ENCODE data around the gene CASP8. TPM values are rescaled to one million over a fixed set of nuclear protein-coding genes. Genes with fewer than 3 reads are reported as not detected.

CASP8 gene
- total and polyA plus RNA-seq, 9 of the 15 experiments (the other 6 are each of a cell fraction or from before 2014, with no cell fraction given) = 10.2 to 31.4 (median 19.4) TPM

DNA sequence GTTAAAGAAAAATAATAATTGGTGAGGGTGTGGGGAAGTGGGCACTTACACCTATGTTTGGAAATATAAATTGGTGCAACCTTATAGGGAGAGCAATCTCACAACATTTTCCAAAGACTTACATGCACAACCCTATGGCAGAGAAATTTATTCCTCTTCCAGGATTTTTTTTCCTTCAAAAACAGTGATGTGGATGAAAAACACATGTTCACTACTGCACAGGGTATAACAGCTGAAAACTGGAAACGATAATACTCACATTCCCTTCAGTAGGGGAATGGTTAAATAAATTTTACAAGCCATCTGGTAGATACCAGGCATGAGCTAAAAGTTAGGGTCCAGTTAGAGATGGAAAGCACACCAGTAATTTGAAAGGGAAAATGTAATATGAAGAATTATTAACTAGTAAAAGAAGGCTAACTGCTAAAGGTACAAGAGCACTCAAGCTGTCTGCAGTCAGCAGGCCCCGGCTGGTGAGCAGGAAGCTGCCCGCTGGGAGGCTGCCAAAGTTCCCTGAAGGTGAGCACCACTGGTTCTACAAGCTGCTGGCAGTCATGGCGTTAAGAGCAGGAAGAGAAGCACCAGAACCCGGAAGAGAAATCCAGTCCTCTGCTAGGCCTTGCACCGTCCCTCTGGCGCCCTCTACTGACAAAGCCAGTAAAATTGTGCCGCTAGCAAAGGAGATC is 28.4 kb upstream of the CASP8 start (continued):
- TF ChIP-seq ZNF57 (CRISPR knock-in tag; IDR thresholded peaks at IDR 0.05) = no peak
- TF ChIP-seq NCOR1 (IDR thresholded peaks at IDR 0.05) = no peak
- TF ChIP-seq BDP1 (IDR thresholded peaks at IDR 0.05; ENCODE audit: insufficient read depth, insufficient read length) = no peak
- TF ChIP-seq POLR2B (IDR thresholded peaks at IDR 0.05; ENCODE audit: low read depth, partially characterized antibody) = no peak
- no peak for TF ChIP-seq TEAD4 (IDR thresholded peaks at IDR 0.05; ENCODE audit: low read length)
- no peak for TF ChIP-seq TEAD4 (CRISPR knock-in tag; IDR thresholded peaks at IDR 0.05; ENCODE audit: borderline replicate concordance)
- TF ChIP-seq SOX6 (IDR thresholded peaks at IDR 0.05) = peak; percentile 31; the same call in 1 of the 2 replicates
- TF ChIP-seq NCOA6 (IDR thresholded peaks at IDR 0.05) = no peak
- no peak for TF ChIP-seq ZNF707 (CRISPR knock-in tag; conservative IDR thresholded peaks at IDR 0.05)
- TF ChIP-seq SNRNP70 (optimal IDR thresholded peaks at IDR 0.05; ENCODE audit: low read depth, low read length) = no peak
- TF ChIP-seq CREM (IDR thresholded peaks at IDR 0.05; ENCODE audit: low read depth) = 0 out of 2 replicates have a peak, but pooled peaks have one; percentile 42
- TF ChIP-seq ZNF263 (CRISPR knock-in tag; IDR thresholded peaks at IDR 0.05; ENCODE audit: borderline replicate concordance) = peak; percentile 75; the same call in 1 of the 2 replicates
- no peak for TF ChIP-seq ZMIZ1 (IDR thresholded peaks at IDR 0.05; ENCODE audit: low read depth in 2 of 2, low read length in 2 of 2)
- TF ChIP-seq ZNF76 (CRISPR knock-in tag; IDR thresholded peaks at IDR 0.05; ENCODE audit: borderline replicate concordance) = no peak
- no peak for TF ChIP-seq ZNF75A (CRISPR knock-in tag; IDR thresholded peaks at IDR 0.05)
- TF ChIP-seq MTA2 (IDR thresholded peaks at IDR 0.05; ENCODE audit: low read depth) = no peak
- no peak for TF ChIP-seq SAP30 (IDR thresholded peaks at IDR 0.05; ENCODE audit: borderline replicate concordance, insufficient read depth, low read depth, low read length, poor library complexity, severe bottlenecking)
- TF ChIP-seq POLR2H (tag; IDR thresholded peaks at IDR 0.05; ENCODE audit: low read depth) = no peak
- no peak for TF ChIP-seq NEUROD1 (IDR thresholded peaks at IDR 0.05; ENCODE audit: borderline replicate concordance, low read depth, low read length, partially characterized antibody)
- TF ChIP-seq, protein P1, sequence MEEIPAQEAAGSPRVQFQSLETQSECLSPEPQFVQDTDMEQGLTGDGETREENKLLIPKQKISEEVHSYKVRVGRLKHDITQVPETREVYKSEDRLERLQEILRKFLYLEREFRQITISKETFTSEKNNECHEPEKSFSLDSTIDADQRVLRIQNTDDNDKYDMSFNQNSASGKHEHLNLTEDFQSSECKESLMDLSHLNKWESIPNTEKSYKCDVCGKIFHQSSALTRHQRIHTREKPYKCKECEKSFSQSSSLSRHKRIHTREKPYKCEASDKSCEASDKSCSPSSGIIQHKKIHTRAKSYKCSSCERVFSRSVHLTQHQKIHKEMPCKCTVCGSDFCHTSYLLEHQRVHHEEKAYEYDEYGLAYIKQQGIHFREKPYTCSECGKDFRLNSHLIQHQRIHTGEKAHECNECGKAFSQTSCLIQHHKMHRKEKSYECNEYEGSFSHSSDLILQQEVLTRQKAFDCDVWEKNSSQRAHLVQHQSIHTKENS (CRISPR knock-in tag; IDR thresholded peaks at IDR 0.05) = no peak
- TF ChIP-seq BACH1 (tag; IDR thresholded peaks at IDR 0.05) = no peak
- no peak for TF ChIP-seq MCM7 (IDR thresholded peaks at IDR 0.05)
- TF ChIP-seq NFIC (IDR thresholded peaks at IDR 0.05) = peak; percentile 58
- peak; percentile 59 for TF ChIP-seq SMC3 (conservative IDR thresholded peaks at IDR 0.05; ENCODE audit: insufficient read depth, low read depth, low read length)
- no peak; the same call in 1 of the 2 replicates for TF ChIP-seq ESRRA (IDR thresholded peaks at IDR 0.05; ENCODE audit: borderline replicate concordance, low read depth)
- TF ChIP-seq HES1 (IDR thresholded peaks at IDR 0.05; ENCODE audit: low read depth) = no peak
